Activated T-cell treated with anti-CD3 and anti-CD28 coated beads, Interleukin-2, amount 50 U/mL, for 72 hours (primary cell): ENCODE measurements around the gene NPC2. TPM values are rescaled to one million over a fixed set of nuclear protein-coding genes. Genes with fewer than 3 reads are reported as not detected.

ENCODE experiments used
- ATAC-seq, 2 donors: fragments of 150-1000 bp; cut with Tn5 transposase; replicated peaks in 1 of 2; 2 replicates each; pipeline ENCODE4 v1.10.0; 2021; ENCODE audit warnings: moderate library complexity in 2 of 2, mild to moderate bottlenecking in 1 of 2
- DNase-seq, 2 donors: peaks; one replicate each; pipeline ENCODE4 v3.0.0; 2021 to 2022; ENCODE audit warnings: mixed read lengths in 1 of 2
- H3K27ac Mint-ChIP-seq: one replicate; pipeline ENCODE4 v1.8.0; 2022; ENCODE audit warnings: mild to moderate bottlenecking, moderate library complexity, mixed read lengths
- H3K27me3 Mint-ChIP-seq: one replicate; pipeline ENCODE4 v1.8.0; 2022; ENCODE audit warnings: low read depth, mixed read lengths
- H3K36me3 Mint-ChIP-seq, 2 donors: one replicate each; pipeline ENCODE4 v1.8.0; 2022; ENCODE audit warnings: mixed read lengths in 2 of 2, mild to moderate bottlenecking in 1 of 2; ENCODE audit not compliant: insufficient read depth in 2 of 2
- H3K4me1 Mint-ChIP-seq: one replicate; pipeline ENCODE4 v1.8.0; 2022; ENCODE audit warnings: low read depth, mixed read lengths
- H3K4me3 Mint-ChIP-seq, 2 donors: one replicate each; pipeline ENCODE4 v1.8.0; 2022; ENCODE audit warnings: mild to moderate bottlenecking in 2 of 2, mixed read lengths in 2 of 2, moderate library complexity in 2 of 2
- H3K9me3 Mint-ChIP-seq, 2 donors: one replicate each; pipeline ENCODE4 v1.8.0; 2022; ENCODE audit warnings: mixed read lengths in 2 of 2
- total RNA-seq, 2 donors: library from RNA; stranded (reverse); gene quantifications; one replicate each; pipeline ENCODE4 v1.2.3, GENCODE V29; 2022

The NPC2 gene
- total RNA-seq, 2 donors from 2014 or later = 27.1 to 35.4 TPM

DNA sequence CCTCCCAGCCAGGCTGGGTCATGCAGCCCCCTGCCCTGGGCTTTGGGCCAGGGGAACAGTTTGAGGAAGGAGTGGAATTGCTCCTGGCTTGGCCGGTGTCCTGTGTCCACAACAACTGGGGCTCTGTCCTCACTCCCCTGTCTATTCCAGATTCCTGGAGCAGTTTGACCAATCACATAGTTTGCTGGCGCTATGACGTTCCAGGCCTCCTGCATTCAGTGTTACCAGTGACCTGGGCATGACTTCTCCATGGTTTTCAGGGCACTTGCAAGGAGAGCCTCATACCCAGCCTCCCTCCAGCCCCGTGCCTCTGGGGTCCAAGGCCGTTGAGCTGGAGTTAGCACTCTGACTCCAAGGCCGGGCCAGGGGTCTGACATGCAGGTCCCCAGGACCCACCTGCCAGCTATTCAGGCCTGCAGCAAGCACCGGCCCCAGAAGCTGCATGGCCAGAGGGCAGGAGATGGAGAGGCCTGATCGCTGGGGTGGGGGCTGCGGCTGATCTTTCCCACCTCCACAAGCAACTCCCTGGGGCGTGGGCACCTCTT lies 34.7 kb upstream of the NPC2 start:
- Mint-ChIP-seq H3K4me1 (no peaks in the 10 kb centered on the region), H3K36me3 (no peaks in the 10 kb centered on the region), H3K9me3 (no peaks in the 10 kb centered on the region), H3K27me3 (no peaks in the 10 kb centered on the region), H3K27ac (no peak overlapping the region), H3K4me3 (no peak overlapping the region)
- ATAC-seq = no peak
- no peak for DNase-seq

- no peak overlapping the region for H3K27ac Mint-ChIP-seq
Observed at GRCh38 chr14:74526854-74527585, 33.9 kb upstream of the NPC2 start.

DNA sequence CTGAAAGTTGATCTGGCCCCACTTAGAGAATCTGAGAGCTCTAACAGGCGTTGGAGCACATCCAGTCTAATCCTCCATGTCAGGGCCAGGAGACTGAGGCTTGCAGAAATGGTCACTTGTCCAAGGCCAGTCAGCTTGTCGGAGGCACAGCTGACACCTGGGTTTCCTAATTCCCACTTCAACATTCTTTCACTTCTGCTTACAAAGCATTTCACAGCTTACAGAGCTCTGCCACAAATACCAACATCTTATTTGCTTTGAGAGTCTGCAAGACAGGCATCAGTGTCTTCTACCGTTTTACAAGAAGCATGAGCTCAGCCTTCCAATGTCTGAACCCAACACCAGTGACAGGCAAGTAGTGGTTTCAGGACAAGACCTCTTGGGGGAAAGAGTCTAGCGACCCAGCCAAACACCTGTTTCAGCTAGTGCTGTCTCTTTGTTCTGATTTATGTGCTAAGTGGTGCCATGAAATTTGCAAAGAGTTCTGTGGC lies 32.3 kb upstream of the NPC2 start:
- H3K36me3 Mint-ChIP-seq = no peaks in the 10 kb centered on the region
- no peaks in the 10 kb centered on the region for H3K27me3 Mint-ChIP-seq
- H3K4me1 Mint-ChIP-seq = no peaks in the 10 kb centered on the region
- H3K4me3 Mint-ChIP-seq = no peak overlapping the region
- H3K27ac Mint-ChIP-seq = no peak overlapping the region
- no peak for ATAC-seq
- DNase-seq = no peak
- H3K9me3 Mint-ChIP-seq = no peaks in the 10 kb centered on the region

More at GRCh38 chr14:74526854-74527585, 33.9 kb upstream of the NPC2 start:
- Mint-ChIP-seq H3K36me3 (no peaks in the 10 kb centered on the region), H3K9me3 (no peaks in the 10 kb centered on the region), H3K4me3 (no peak overlapping the region), H3K27me3 (no peaks in the 10 kb centered on the region), H3K4me1 (no peaks in the 10 kb centered on the region)
- DNase-seq = no peak
- no peak for ATAC-seq

DNA sequence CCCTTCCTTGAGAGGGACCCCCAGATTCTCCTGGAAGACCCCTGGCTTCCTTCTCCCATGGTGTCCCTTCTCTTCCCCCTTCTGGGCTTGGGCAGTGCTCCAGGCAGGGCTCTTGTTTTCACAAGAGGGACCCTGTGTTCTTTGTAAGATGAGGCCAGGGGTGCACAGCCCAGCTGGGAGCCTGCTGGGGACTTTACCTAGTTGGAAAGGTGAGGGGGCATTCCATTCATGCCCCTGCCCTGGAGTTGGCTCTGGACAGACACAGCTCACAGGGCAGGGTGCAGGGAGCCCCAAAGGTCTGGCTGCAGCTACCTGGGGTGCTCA lies 31.7 kb upstream of the NPC2 start:
- Mint-ChIP-seq H3K4me1 (no peaks in the 10 kb centered on the region), H3K27me3 (no peaks in the 10 kb centered on the region), H3K9me3 (no peaks in the 10 kb centered on the region), H3K4me3 (no peak overlapping the region), H3K36me3 (no peaks in the 10 kb centered on the region), H3K27ac (no peak overlapping the region)
- no peak for ATAC-seq
- no peak for DNase-seq

DNA sequence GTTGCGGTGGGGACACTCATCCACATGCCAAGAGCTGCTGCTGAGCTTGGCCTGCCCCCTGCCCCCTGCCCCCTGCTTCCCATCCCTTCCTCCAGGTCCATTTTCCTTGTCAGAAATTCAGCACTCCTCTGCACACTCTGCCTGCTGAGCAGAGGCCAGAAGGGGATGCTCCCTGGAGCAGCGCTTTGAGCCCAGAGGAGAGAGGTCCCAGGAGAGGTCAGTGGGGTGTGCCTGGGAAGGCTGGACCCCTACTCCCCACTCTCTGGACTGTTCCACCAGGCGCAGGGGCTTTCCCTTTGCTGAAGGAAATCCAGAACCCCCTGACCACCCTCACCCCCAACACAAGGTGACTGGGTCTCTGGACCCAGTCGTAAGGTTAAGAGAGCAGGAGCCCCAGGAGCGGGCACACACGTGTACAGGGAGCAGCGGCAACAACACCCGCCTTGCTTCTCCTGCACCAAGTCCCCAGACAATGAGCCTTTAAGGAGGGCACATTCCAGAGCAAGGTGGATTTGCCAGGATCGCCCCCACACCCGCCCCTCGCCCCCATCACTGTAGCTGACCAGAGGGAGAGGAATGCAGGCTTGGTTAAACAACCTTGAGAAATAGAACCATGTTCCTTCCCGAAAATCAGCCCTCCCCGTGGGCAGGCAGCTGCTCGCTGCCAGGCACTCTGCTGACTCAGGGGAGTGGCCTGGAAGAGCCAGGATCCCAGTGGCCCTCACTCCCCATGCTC lies 31.1 kb upstream of the NPC2 start:
- H3K4me1 Mint-ChIP-seq = no peaks in the 10 kb centered on the region
- no peaks in the 10 kb centered on the region for H3K36me3 Mint-ChIP-seq
- H3K27me3 Mint-ChIP-seq = no peaks in the 10 kb centered on the region
- ATAC-seq = no peak
- no peak overlapping the region for H3K4me3 Mint-ChIP-seq
- no peaks in the 10 kb centered on the region for H3K9me3 Mint-ChIP-seq
- DNase-seq = no peak
- H3K27ac Mint-ChIP-seq = no peak overlapping the region

- H3K27ac Mint-ChIP-seq = no peak overlapping the region
- H3K4me1 Mint-ChIP-seq = no peaks in the 10 kb centered on the region
- ATAC-seq (no peak), DNase-seq (no peak)
- no peaks in the 10 kb centered on the region for H3K36me3 Mint-ChIP-seq
- no peaks in the 10 kb centered on the region for H3K27me3 Mint-ChIP-seq
- H3K9me3 Mint-ChIP-seq = no peaks in the 10 kb centered on the region
- no peak overlapping the region for H3K4me3 Mint-ChIP-seq
Observed at GRCh38 chr14:74522740-74523139, 29.6 kb upstream of the NPC2 start.

DNA sequence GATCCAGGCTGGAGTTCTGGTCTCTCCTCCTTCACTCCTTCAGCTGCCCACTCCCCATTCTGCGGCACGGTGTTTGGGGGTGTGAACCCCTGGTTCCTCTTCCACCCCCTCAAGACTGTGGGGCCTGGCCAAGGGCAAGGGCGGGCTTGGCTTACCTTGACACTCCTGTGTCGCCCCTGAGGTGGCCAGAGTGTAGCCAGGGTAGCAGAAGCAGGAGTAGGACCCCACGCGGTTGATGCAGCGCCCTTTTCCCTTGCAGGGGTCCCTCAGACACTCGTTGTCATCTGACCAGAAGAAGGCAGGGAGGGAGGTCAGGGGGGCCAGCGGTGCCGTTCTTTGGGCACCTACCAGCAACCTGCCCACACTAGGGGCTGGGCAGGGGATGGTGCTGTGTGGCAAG lies 28.7 kb upstream of the NPC2 start:
- Mint-ChIP-seq H3K36me3 (no peaks in the 10 kb centered on the region), H3K4me3 (no peak overlapping the region), H3K27ac (no peak overlapping the region), H3K4me1 (no peaks in the 10 kb centered on the region), H3K9me3 (no peaks in the 10 kb centered on the region), H3K27me3 (no peaks in the 10 kb centered on the region)
- no peak for DNase-seq
- ATAC-seq = no peak

GRCh38 chr14:74519316-74520074 lies 26.4 kb upstream of the NPC2 start:
- Mint-ChIP-seq H3K4me3 (no peak overlapping the region), H3K27me3 (peaks cover 2% of the 10 kb centered on the region), H3K36me3 (no peaks in the 10 kb centered on the region)

GRCh38 chr14:74518221-74518620 lies 25.1 kb upstream of the NPC2 start:
- DNase-seq (no peak), ATAC-seq (no peak)
- H3K4me3 Mint-ChIP-seq = no peak overlapping the region
- no peaks in the 10 kb centered on the region for H3K36me3 Mint-ChIP-seq
- no peak overlapping the region for H3K27ac Mint-ChIP-seq
- peaks cover 7% of the 10 kb centered on the region for H3K4me1 Mint-ChIP-seq
- H3K9me3 Mint-ChIP-seq = no peaks in the 10 kb centered on the region
- peaks cover 5% of the 10 kb centered on the region for H3K27me3 Mint-ChIP-seq

More at GRCh38 chr14:74519316-74520074, 26.4 kb upstream of the NPC2 start:
- ATAC-seq = no peak
- no peak for DNase-seq
- no peak overlapping the region for H3K27ac Mint-ChIP-seq
- H3K9me3 Mint-ChIP-seq = no peaks in the 10 kb centered on the region
- H3K4me1 Mint-ChIP-seq = peaks cover 5% of the 10 kb centered on the region

- H3K36me3 Mint-ChIP-seq = no peaks in the 10 kb centered on the region
- peaks cover 5% of the 10 kb centered on the region for H3K27me3 Mint-ChIP-seq
- peaks cover 7% of the 10 kb centered on the region for H3K4me1 Mint-ChIP-seq
- no peaks in the 10 kb centered on the region for H3K9me3 Mint-ChIP-seq
- DNase-seq (no peak), ATAC-seq (no peak)
- H3K27ac Mint-ChIP-seq = no peak overlapping the region
- no peak overlapping the region for H3K4me3 Mint-ChIP-seq
Observed at GRCh38 chr14:74517731-74518130, 24.6 kb upstream of the NPC2 start.

DNA sequence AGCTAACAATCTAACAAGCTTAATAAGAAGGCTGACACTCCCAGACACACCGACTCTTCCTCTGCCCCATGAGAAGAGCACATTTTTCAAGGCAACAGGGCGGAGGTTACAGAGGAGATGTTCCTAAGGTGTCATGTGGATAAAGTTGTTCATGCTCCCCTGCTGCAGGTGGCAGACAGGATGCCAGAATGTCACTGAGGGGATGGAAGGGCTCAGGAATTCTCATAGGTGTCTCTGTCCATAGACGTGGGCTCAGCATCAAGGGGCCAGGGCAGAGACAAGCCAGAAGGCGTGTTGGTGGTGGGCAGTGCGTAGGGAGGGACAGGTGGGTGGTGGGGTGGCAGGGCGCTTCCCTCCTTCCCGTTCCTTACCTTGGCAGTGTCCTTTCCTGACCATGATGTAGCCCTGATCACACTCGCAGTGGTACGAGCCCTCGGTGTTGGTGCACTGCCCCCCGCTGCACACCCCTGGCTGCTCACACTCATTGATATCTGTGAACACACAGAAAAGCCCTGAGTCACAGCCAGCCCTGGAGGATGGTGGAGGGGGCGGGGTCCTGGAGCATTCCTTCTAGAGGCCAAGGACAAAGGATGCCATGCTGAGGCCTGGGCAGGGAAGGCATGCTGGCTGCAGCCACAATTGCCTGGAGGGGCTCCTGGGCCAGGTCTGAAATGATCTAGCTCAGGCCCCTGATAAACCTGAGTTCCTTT lies 23.5 kb upstream of the NPC2 start:
- Mint-ChIP-seq H3K9me3 (no peaks in the 10 kb centered on the region), H3K36me3 (no peaks in the 10 kb centered on the region), H3K27me3 (peaks cover 5% of the 10 kb centered on the region), H3K4me3 (no peak overlapping the region), H3K4me1 (peaks cover 7% of the 10 kb centered on the region), H3K27ac (no peak overlapping the region)
- ATAC-seq (no peak), DNase-seq (no peak)

- Mint-ChIP-seq H3K27ac (no peak overlapping the region), H3K27me3 (peaks cover 5% of the 10 kb centered on the region), H3K4me3 (no peak overlapping the region), H3K36me3 (no peaks in the 10 kb centered on the region), H3K4me1 (peaks cover 7% of the 10 kb centered on the region), H3K9me3 (no peaks in the 10 kb centered on the region)
- DNase-seq = no peak
- no peak for ATAC-seq
Observed at GRCh38 chr14:74515891-74516412, 22.8 kb upstream of the NPC2 start.
